T-helper 1 cell treated with Interleukin-12 subunit alpha and Interleukin-12 subunit beta and Interleukin-4 antibody, amounts not matched to agents 30 μg/mL and 1 μg/mL, for 36 hours (primary cell): ENCODE data around the gene PLPP7.

Experiments used
- H3K27ac Mint-ChIP-seq: one replicate; pipeline ENCODE4 v1.8.0; 2021; ENCODE audit warnings: mild to moderate bottlenecking, mixed read lengths
- H3K27me3 Mint-ChIP-seq: one replicate; pipeline ENCODE4 v1.8.0; 2021; ENCODE audit warnings: low read depth, mixed read lengths
- H3K36me3 Mint-ChIP-seq: one replicate; pipeline ENCODE4 v1.8.0; 2021; ENCODE audit warnings: low read depth, mixed read lengths
- H3K4me1 Mint-ChIP-seq: one replicate; pipeline ENCODE4 v1.8.0; 2021; ENCODE audit warnings: low read depth, mixed read lengths
- H3K4me3 Mint-ChIP-seq: one replicate; pipeline ENCODE4 v1.8.0; 2021; ENCODE audit warnings: mild to moderate bottlenecking, moderate library complexity, mixed read lengths
- H3K9me3 Mint-ChIP-seq: one replicate; pipeline ENCODE4 v1.8.0; 2021; ENCODE audit warnings: mixed read lengths

PLPP7 gene

GRCh38 chr9:131282688-131283422, 6.7 kb upstream of the PLPP7 start:
- no peaks in the 10 kb centered on the region for H3K9me3 Mint-ChIP-seq
- no peak overlapping the region for H3K4me3 Mint-ChIP-seq
- H3K27ac Mint-ChIP-seq, result no peak overlapping the region
- no peaks in the 10 kb centered on the region for H3K36me3 Mint-ChIP-seq
- H3K27me3 Mint-ChIP-seq, result peaks cover 24% of the 10 kb centered on the region
- H3K4me1 Mint-ChIP-seq, result peaks cover 23% of the 10 kb centered on the region

DNA sequence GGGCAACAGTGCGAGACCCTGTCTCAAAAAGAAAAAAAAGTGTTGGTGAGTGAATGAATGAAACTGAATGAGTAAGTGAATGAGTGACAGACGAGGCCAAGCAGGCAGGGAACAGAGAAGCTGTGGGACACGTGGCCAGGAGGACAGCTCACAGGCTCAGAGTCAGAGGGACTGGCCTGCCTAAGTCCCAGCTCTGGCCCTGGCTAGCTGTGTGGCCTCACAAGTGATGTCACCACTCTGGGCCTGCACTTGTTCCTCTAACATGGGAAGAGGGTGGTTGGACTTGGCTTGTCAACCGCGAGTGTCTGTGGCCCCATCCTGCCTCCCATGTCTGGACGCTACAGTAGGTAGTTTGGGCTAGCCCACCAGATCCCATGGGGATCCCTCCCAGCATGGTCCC, 4.7 kb upstream of the PLPP7 start:
- Mint-ChIP-seq H3K27me3 (peaks cover 24% of the 10 kb centered on the region), H3K27ac (no peak overlapping the region), H3K4me3 (no peak overlapping the region), H3K9me3 (no peaks in the 10 kb centered on the region), H3K4me1 (peaks cover 6% of the 10 kb centered on the region), H3K36me3 (no peaks in the 10 kb centered on the region)

DNA sequence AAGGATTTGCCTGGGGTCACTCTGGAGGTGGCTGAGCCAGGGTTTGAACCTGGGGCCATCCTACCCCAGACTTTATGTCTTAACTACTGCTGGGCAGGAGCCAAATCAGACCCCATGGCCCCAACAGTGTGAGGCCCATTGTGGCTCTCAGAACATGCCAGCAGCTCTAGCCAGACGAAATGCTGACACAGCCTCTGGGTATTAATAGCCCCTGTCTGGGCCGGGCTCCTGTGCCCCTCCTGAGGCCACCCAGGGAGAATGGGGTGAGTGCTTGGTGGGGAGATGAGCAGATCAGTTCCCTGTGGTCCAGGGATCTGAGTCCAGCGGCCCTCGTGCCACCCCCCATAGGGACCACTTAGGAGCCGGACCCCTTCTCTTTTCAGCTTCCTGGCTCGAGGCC, 2.2 kb upstream of the PLPP7 start:
- Mint-ChIP-seq H3K27ac (no peak overlapping the region), H3K4me1 (peaks cover 1% of the 10 kb centered on the region), H3K4me3 (no peak overlapping the region), H3K36me3 (no peaks in the 10 kb centered on the region), H3K9me3 (no peaks in the 10 kb centered on the region), H3K27me3 (peaks cover 15% of the 10 kb centered on the region)

DNA sequence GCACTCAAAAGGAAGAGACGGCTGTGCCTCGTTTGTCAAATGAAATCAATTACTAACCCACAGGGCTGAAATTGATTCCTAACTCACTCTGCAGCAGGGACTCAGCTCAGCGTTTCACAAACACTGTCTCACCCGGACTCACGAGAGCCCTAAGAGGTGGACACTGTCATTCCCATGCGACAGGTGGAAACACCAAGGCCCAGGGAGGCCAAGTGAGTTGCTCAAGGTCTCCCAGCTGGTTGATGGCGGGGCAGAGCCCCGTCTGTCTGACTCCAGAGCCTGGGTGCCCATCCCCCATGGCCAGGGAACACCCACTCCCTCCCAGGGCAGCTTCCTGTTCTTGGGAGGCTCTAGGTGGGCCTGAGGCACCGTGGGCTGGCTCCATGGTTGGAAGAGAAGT, 1.3 kb upstream of the PLPP7 start:
- Mint-ChIP-seq H3K4me1 (peaks cover 1% of the 10 kb centered on the region), H3K27me3 (peaks cover 13% of the 10 kb centered on the region), H3K9me3 (no peaks in the 10 kb centered on the region), H3K27ac (no peak overlapping the region), H3K36me3 (no peaks in the 10 kb centered on the region), H3K4me3 (no peak overlapping the region)

- no peaks in the 10 kb centered on the region for H3K9me3 Mint-ChIP-seq
- H3K4me3 Mint-ChIP-seq, result no peak overlapping the region
- no peaks in the 10 kb centered on the region for H3K27me3 Mint-ChIP-seq
- H3K36me3 Mint-ChIP-seq, result no peaks in the 10 kb centered on the region
- H3K27ac Mint-ChIP-seq, result no peak overlapping the region
- peaks cover 1% of the 10 kb centered on the region for H3K4me1 Mint-ChIP-seq
These were observed 678 bp downstream of the PLPP7 start for GRCh38 chr9:131290036-131290766.

DNA sequence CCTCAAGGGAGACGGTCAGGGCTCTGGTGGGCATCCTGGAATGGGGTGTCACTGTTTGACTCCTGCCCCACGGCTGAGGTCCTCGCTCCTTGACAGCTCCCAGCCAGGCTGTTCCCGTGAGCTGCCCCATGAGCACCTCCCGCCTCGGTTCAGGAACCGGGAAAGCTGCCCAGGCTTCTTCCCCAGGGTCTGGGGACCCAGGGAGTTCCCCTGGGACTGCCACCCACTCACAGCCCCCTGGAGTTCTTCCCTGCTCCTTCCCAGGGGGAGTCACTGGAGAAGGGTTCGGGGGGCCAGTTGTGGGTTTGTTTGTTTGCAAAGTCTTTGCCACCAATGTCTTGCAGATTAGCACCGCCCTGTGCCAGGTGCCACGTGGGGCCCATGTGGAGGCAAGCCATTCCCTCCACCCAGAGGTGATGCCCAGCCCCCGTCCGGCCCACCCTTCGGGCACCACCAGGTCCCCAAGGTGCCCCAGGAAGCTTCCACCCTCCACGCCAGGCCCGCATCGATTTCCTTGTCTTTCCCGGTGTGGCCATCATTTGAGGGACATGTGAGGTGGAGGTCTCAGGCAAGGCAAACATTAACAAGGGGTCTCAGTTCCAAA, 1.3 kb downstream of the PLPP7 start:
- H3K4me1 Mint-ChIP-seq, result peaks cover 1% of the 10 kb centered on the region
- no peak overlapping the region for H3K4me3 Mint-ChIP-seq
- H3K27ac Mint-ChIP-seq, result no peak overlapping the region
- H3K9me3 Mint-ChIP-seq, result no peaks in the 10 kb centered on the region
- H3K36me3 Mint-ChIP-seq, result no peaks in the 10 kb centered on the region
- H3K27me3 Mint-ChIP-seq, result peaks cover 5% of the 10 kb centered on the region

- Mint-ChIP-seq H3K36me3 (no peaks in the 10 kb centered on the region), H3K4me1 (peaks cover 1% of the 10 kb centered on the region), H3K9me3 (no peaks in the 10 kb centered on the region), H3K27me3 (peaks cover 7% of the 10 kb centered on the region), H3K27ac (no peak overlapping the region), H3K4me3 (no peak overlapping the region)
These were observed 2.3 kb downstream of the PLPP7 start for GRCh38 chr9:131291795-131292315.

DNA sequence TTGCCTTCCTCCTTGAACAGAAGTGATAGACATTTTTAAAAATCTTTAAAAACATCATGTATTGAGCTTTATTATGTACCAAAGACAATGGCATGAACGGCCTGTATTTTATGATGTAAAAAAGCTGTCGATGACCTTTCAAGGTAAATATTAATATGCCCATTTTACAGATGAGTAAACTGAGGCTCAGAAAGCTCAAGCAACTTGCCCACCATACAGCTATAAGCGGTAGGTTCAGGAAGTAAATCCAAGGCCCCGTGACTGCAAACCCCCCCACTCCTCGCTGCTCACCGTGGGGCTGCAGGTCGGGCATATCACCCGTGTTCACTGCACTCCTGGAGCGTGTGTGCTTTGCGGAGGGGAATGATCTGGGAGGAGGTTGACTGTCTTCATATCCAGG, 3.4 kb downstream of the PLPP7 start:
- Mint-ChIP-seq H3K27ac (no peak overlapping the region), H3K9me3 (no peaks in the 10 kb centered on the region), H3K36me3 (no peaks in the 10 kb centered on the region), H3K4me3 (no peak overlapping the region), H3K27me3 (peaks cover 7% of the 10 kb centered on the region), H3K4me1 (peaks cover 1% of the 10 kb centered on the region)

DNA sequence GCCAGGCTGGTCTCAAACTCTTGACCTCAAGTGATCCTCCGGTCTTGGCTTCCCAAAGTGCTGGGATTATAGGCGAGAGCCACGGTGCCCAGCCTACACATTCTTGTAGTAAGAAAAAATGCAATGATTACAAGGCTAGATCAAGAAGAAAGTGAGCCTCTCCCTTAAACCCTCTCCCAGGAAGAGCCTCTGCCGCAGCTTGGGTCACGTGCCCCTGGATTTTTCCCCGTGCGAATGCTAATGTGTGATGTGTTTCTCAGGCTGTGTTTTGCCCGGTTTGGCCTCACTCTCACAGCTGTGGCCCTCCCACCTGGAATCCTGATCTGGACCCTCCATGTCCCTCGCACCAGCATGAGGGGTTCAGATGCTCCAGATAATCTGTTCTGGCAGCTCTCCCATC, 6.9 kb downstream of the PLPP7 start:
- Mint-ChIP-seq H3K27me3 (peaks cover 7% of the 10 kb centered on the region), H3K4me1 (peaks cover 1% of the 10 kb centered on the region), H3K4me3 (no peak overlapping the region), H3K9me3 (no peaks in the 10 kb centered on the region), H3K36me3 (no peaks in the 10 kb centered on the region), H3K27ac (no peak overlapping the region)

DNA sequence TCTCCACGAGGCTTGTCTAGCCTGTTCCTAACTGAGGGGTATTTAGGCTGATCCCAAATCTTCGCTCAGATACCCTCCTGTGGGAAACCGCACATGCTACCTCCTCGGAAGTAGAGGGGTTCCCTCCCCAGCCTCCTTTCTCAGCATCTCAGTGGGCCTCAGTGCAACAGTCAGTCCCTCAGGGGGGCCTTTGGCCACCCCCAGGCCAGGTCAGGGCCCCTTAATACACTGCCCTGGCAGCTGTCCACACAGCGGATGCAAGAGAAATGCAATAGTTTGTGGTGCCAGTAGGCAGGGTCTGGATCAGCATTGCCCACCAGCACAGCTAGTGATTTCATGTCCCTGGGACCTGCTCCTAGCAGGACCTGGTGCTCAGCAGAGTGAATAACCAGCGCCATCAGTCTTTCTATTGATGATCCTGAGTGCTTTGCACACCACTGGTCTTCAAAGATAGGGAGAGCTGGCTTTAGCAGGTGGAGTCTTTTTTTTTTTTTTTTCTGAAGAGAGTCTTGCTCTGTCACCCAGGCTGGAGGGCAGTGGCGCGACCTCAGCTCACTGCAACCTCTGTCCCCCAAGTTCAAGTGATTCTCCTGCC, 7.5 kb downstream of the PLPP7 start:
- no peaks in the 10 kb centered on the region for H3K36me3 Mint-ChIP-seq
- H3K27ac Mint-ChIP-seq, result no peak overlapping the region

DNA sequence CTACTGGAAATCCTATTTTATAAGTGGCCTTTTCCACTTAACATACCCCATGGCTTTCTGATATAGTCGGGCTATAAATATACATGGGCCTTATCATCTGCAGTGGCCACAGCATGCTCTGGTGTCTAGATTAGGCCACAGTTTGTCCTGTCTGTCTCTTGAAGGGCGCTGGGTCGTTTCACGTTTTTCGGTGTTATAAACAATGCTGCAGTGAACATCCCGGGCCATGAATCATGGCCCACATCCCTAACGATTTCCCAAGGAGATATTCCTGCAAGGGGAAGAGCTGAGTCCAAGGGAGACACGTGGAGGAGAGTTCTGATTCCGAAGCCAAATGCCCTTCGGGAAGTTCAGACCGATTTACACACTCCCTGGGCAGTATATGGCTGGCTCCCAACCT, 8.4 kb downstream of the PLPP7 start:
- H3K36me3 Mint-ChIP-seq, result no peaks in the 10 kb centered on the region
- H3K27ac Mint-ChIP-seq, result no peak overlapping the region
- H3K27me3 Mint-ChIP-seq, result peaks cover 7% of the 10 kb centered on the region

More for the DNA sequence above, 7.5 kb downstream of the PLPP7 start:
- H3K27me3 Mint-ChIP-seq, result peaks cover 7% of the 10 kb centered on the region
- no peaks in the 10 kb centered on the region for H3K9me3 Mint-ChIP-seq
- H3K4me3 Mint-ChIP-seq, result no peak overlapping the region
- peaks cover 1% of the 10 kb centered on the region for H3K4me1 Mint-ChIP-seq

DNA sequence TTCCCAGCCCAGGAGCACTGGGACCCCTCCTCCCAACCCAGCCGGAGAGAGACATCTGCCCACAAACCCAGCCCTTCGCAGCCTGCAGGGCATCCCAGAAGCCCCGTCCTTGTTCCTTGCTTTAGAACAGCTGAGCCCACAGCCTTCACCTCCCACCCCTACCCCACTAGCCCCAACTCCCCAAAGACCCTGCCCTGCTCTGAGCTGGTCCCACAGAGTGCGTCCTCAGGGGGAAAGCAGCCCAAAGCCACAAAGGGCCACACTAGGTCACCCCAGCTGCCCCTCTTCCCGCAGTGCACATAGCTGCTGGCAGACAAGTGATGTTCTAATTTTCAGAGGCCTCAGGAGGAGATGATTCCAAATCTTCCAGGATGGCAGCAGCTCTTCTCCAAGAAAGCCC, 8.8 kb downstream of the PLPP7 start:
- Mint-ChIP-seq H3K27me3 (peaks cover 7% of the 10 kb centered on the region), H3K27ac (no peak overlapping the region), H3K4me1 (no peaks in the 10 kb centered on the region), H3K36me3 (no peaks in the 10 kb centered on the region), H3K4me3 (no peak overlapping the region), H3K9me3 (no peaks in the 10 kb centered on the region)

More for the DNA sequence above, 8.4 kb downstream of the PLPP7 start:
- Mint-ChIP-seq H3K4me1 (no peaks in the 10 kb centered on the region), H3K4me3 (no peak overlapping the region), H3K9me3 (no peaks in the 10 kb centered on the region)

- no peak overlapping the region for H3K27ac Mint-ChIP-seq
- H3K4me1 Mint-ChIP-seq, result no peaks in the 10 kb centered on the region
- no peaks in the 10 kb centered on the region for H3K9me3 Mint-ChIP-seq
- H3K36me3 Mint-ChIP-seq, result no peaks in the 10 kb centered on the region
- no peak overlapping the region for H3K4me3 Mint-ChIP-seq
- peaks cover 7% of the 10 kb centered on the region for H3K27me3 Mint-ChIP-seq
These were observed 9.3 kb downstream of the PLPP7 start for GRCh38 chr9:131298816-131299215.

- no peak overlapping the region for H3K27ac Mint-ChIP-seq
- peaks cover 7% of the 10 kb centered on the region for H3K27me3 Mint-ChIP-seq
- no peaks in the 10 kb centered on the region for H3K9me3 Mint-ChIP-seq
- H3K4me1 Mint-ChIP-seq, result no peaks in the 10 kb centered on the region
- H3K4me3 Mint-ChIP-seq, result no peak overlapping the region
- no peaks in the 10 kb centered on the region for H3K36me3 Mint-ChIP-seq
These were observed 9.9 kb downstream of the PLPP7 start for GRCh38 chr9:131299346-131299960.
